BLaER1 treated with 17β-estradiol and CSF1 and Interleukin-3, amounts not matched to agents 10 nM and 100 nM (cell line): Measurements from ENCODE around the gene ZC3H12C.
A peak's percentile ranks its signal among the peaks of the same experiment; 100 is the strongest.

Experiments used
- H3K27ac ChIP-seq, 11 experiments: shearing (Covaris generic); formaldehyde crosslinking; 2 replicates each; pipeline ENCODE4 v1.8.1; 2022
- H3K27me3 ChIP-seq, 11 experiments: shearing (Covaris generic); formaldehyde crosslinking; 2 replicates each; pipeline ENCODE4 v1.8.1; 2022
- H3K36me3 ChIP-seq, 11 experiments: shearing (Covaris generic); formaldehyde crosslinking; 2 replicates each; pipeline ENCODE4 v1.8.1; 2022
- H3K4me1 ChIP-seq, 10 experiments: shearing (Covaris generic); formaldehyde crosslinking; 2 replicates each; pipeline ENCODE4 v1.8.1; 2022
- H3K4me2 ChIP-seq, 11 experiments: shearing (Covaris generic); formaldehyde crosslinking; 2 replicates each; pipeline ENCODE4 v1.8.1; 2022
- H3K4me3 ChIP-seq, 10 experiments: shearing (Covaris generic); formaldehyde crosslinking; 2 replicates each; pipeline ENCODE4 v1.8.1; 2022
- H3K9ac ChIP-seq, 11 experiments: shearing (Covaris generic); formaldehyde crosslinking; 2 replicates each; pipeline ENCODE4 v1.8.1; 2022
- H3K9me3 ChIP-seq, 11 experiments: shearing (Covaris generic); formaldehyde crosslinking; replicated peaks in 1 of 11; 2 replicates each; pipeline ENCODE4 v1.8.1; 2022
- H4K20me1 ChIP-seq, 11 experiments: shearing (Covaris generic); formaldehyde crosslinking; 2 replicates each; pipeline ENCODE4 v1.8.1; 2022
- Cebpa-rat ChIP-seq, 11 experiments: shearing (Covaris generic); IDR thresholded peaks; 2 replicates each; pipeline ENCODE4 v1.8.1; 2022

ZC3H12C gene

GRCh38 chr11:110100476-110101240, 7.5 kb downstream of the ZC3H12C start:
- peaks cover 0 to 50% (median 41%) of the 10 kb centered on the region in 11 experiments; a peak in 19 of 22 replicates for H3K36me3 ChIP-seq
- no peaks in the 10 kb centered on the region for H3K27me3 ChIP-seq
- TF ChIP-seq Cebpa-rat (IDR thresholded peaks at IDR 0.05): no peak
- no peak overlapping the region; a peak in 1 of 20 replicates for H3K4me3 ChIP-seq
- no peak overlapping the region for H3K4me2 ChIP-seq
- H3K9ac ChIP-seq: no peak overlapping the region
- peaks cover 15 to 57% (median 50%) of the 10 kb centered on the region in 11 experiments; a peak in 21 of 22 replicates for H3K9me3 ChIP-seq
- no peak overlapping the region for H3K27ac ChIP-seq
- peaks cover 1 to 14% (median 6%) of the 10 kb centered on the region in 10 experiments; a peak in 19 of 20 replicates for H3K4me1 ChIP-seq
- H4K20me1 ChIP-seq: peaks cover 0 to 21% (median 4%) of the 10 kb centered on the region in 11 experiments; a peak in 9 of 22 replicates

GRCh38 chr11:110106713-110107274, 13.6 kb downstream of the ZC3H12C start:
- TF ChIP-seq Cebpa-rat (IDR thresholded peaks at IDR 0.05): no peak
- Histone ChIP-seq H3K4me1 (peaks cover 0 to 8% (median 0%) of the 10 kb centered on the region in 10 experiments; a peak in 4 of 20 replicates), H3K4me3 (no peak overlapping the region; a peak in 1 of 20 replicates), H3K4me2 (no peak overlapping the region), H3K9me3 (peaks cover 20 to 62% (median 56%) of the 10 kb centered on the region in 11 experiments), H3K9ac (no peak overlapping the region), H3K36me3 (peaks cover 0 to 64% (median 35%) of the 10 kb centered on the region in 11 experiments; a peak in 19 of 22 replicates), H3K27me3 (no peaks in the 10 kb centered on the region), H3K27ac (no peak overlapping the region), H4K20me1 (peaks cover 0 to 10% (median 0%) of the 10 kb centered on the region in 11 experiments; a peak in 1 of 22 replicates)

- Histone ChIP-seq H3K4me3 (no peak overlapping the region), H3K4me1 (peaks cover 22 to 34% (median 31%) of the 10 kb centered on the region in 10 experiments), H3K27ac (no peak overlapping the region), H3K9ac (no peak overlapping the region), H3K36me3 (peaks cover 0 to 55% (median 24%) of the 10 kb centered on the region in 11 experiments; a peak in 17 of 22 replicates), H4K20me1 (peaks cover 0 to 24% (median 0%) of the 10 kb centered on the region in 11 experiments; a peak in 2 of 22 replicates), H3K9me3 (peaks cover 10 to 26% (median 23%) of the 10 kb centered on the region in 11 experiments), H3K4me2 (no peak overlapping the region), H3K27me3 (no peaks in the 10 kb centered on the region)
- no peak for TF ChIP-seq Cebpa-rat (IDR thresholded peaks at IDR 0.05)
Observed at GRCh38 chr11:110110854-110111253, 17.7 kb downstream of the ZC3H12C start.

DNA sequence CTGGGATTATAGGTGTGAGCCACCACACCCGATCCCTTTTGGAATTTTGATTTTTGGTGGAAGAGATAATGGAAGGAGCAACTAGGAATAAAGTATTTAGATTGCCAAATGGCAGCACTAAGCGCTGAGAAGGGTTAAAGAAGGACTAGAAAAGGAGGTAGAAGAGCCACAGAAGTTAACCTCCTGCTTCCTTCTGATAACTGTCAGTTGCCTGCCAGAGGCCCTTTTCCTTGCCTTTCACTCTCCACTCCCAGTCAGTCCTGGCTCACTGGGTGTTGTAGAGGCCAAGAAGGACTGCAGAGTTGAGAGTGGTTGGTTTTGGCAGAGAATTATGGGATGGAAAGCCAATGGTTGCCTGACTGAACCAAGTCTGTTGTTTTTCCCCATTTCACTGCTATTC, 19.3 kb downstream of the ZC3H12C start:
- Histone ChIP-seq H4K20me1 (peaks cover 0 to 24% (median 0%) of the 10 kb centered on the region in 11 experiments; a peak in 2 of 22 replicates), H3K4me2 (peak overlapping the region in 8 of 11 experiments; percentile 33 to 72 (median 56); a peak in 15 of 22 replicates), H3K9ac (no peak overlapping the region), H3K27me3 (no peaks in the 10 kb centered on the region), H3K36me3 (peaks cover 0 to 43% (median 19%) of the 10 kb centered on the region in 11 experiments; a peak in 16 of 22 replicates), H3K9me3 (peaks cover 0 to 10% (median 7%) of the 10 kb centered on the region in 11 experiments; a peak in 18 of 22 replicates), H3K27ac (peak overlapping the region in 4 of 11 experiments; percentile 5 to 33 (median 16); a peak in 2 of 22 replicates), H3K4me3 (no peak overlapping the region), H3K4me1 (peaks cover 22 to 34% (median 31%) of the 10 kb centered on the region in 10 experiments)
- TF ChIP-seq Cebpa-rat (IDR thresholded peaks at IDR 0.05): no peak

DNA sequence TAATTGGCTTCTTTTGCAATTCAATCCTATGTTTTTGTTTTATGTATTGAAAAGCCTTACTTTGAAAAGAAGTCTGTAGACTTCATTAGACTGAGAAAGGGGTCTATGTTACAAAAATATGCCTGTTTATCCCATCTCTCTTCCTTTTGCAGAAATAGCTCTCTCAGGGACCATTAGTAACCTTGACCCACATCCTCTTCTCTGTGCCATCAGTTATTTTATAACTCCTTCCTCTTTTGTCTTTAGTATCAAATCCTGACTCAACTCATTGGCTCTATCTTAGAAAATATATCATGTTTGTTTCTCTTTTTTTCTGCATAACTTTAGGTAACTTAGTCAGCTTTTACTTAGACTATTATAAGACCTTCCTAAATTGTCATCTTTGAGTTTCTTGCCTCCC, 20.3 kb downstream of the ZC3H12C start:
- H3K9ac ChIP-seq: no peak overlapping the region

DNA sequence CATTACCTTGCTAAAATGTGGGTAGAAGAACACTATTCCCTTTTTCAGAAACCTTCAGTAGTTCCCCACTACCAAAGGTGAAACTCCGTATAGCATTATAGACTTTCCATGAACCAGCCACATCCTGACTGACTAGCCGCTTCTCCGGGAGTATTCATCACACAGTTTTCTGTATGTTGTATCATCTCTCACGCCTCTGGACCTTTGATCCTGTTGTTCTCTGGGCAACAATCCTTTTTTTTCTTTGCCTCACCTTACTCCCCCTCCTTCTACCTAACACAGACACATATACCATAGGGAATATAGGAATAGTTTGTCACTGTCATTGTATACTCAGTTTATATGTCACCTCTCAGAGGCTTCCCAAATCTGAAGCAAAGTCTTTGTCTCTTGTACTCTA, 20.8 kb downstream of the ZC3H12C start:
- no peak for TF ChIP-seq Cebpa-rat (IDR thresholded peaks at IDR 0.05)
- Histone ChIP-seq H3K36me3 (peaks cover 0 to 45% (median 16%) of the 10 kb centered on the region in 11 experiments; a peak in 14 of 22 replicates), H3K9ac (no peak overlapping the region), H3K9me3 (no peaks in the 10 kb centered on the region), H4K20me1 (peaks cover 0 to 24% (median 0%) of the 10 kb centered on the region in 11 experiments; a peak in 3 of 22 replicates), H3K27me3 (no peaks in the 10 kb centered on the region), H3K4me1 (peaks cover 22 to 34% (median 31%) of the 10 kb centered on the region in 10 experiments), H3K4me2 (peak overlapping the region; percentile 10 to 72 (median 54); a peak in 20 of 22 replicates), H3K27ac (peak overlapping the region in 8 of 11 experiments; percentile 3 to 54 (median 28); a peak in 12 of 22 replicates), H3K4me3 (no peak overlapping the region)

More for the DNA sequence above, 20.3 kb downstream of the ZC3H12C start:
- no peaks in the 10 kb centered on the region for H3K27me3 ChIP-seq
- no peak for TF ChIP-seq Cebpa-rat (IDR thresholded peaks at IDR 0.05)
- peak overlapping the region in 8 of 11 experiments; percentile 3 to 54 (median 28); a peak in 12 of 22 replicates for H3K27ac ChIP-seq
- peak overlapping the region; percentile 10 to 72 (median 54); a peak in 20 of 22 replicates for H3K4me2 ChIP-seq
- no peak overlapping the region for H3K4me3 ChIP-seq
- H4K20me1 ChIP-seq: peaks cover 0 to 24% (median 0%) of the 10 kb centered on the region in 11 experiments; a peak in 2 of 22 replicates
- peaks cover 22 to 34% (median 31%) of the 10 kb centered on the region in 10 experiments for H3K4me1 ChIP-seq
- no peaks in the 10 kb centered on the region; a peak in 1 of 22 replicates for H3K9me3 ChIP-seq
- peaks cover 0 to 40% (median 16%) of the 10 kb centered on the region in 11 experiments; a peak in 14 of 22 replicates for H3K36me3 ChIP-seq

GRCh38 chr11:110119317-110119716, 26.1 kb downstream of the ZC3H12C start:
- no peaks in the 10 kb centered on the region for H3K27me3 ChIP-seq
- peaks cover 0 to 38% (median 17%) of the 10 kb centered on the region in 11 experiments; a peak in 16 of 22 replicates for H3K36me3 ChIP-seq
- no peak overlapping the region for H3K9ac ChIP-seq
- H3K27ac ChIP-seq: no peak overlapping the region
- H3K4me1 ChIP-seq: peaks cover 0 to 11% (median 7%) of the 10 kb centered on the region in 10 experiments; a peak in 12 of 20 replicates
- TF ChIP-seq Cebpa-rat (IDR thresholded peaks at IDR 0.05): no peak
- no peak overlapping the region for H3K4me3 ChIP-seq
- H3K4me2 ChIP-seq: no peak overlapping the region
- peaks cover 0 to 5% (median 0%) of the 10 kb centered on the region in 11 experiments; a peak in 2 of 22 replicates for H3K9me3 ChIP-seq
- H4K20me1 ChIP-seq: peaks cover 0 to 10% (median 0%) of the 10 kb centered on the region in 11 experiments; a peak in 3 of 22 replicates

DNA sequence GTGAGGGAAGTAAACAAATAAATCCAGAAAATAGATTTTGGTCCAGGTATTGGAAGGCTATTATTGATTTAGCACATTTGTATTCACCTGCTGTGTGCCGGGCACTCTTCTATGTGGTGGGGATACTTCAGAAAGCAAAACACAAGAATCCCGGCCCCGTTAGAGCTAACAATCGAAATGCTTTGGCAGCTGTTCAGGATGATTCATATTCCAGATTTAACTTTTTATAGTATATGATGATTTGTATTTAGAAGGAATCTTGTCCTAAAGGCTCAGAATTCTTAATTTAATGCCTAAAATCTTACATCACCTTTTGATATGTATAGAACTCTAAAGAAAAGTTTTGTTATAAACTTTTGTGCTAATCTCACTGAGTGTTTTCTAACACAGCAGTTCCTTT, 28.0 kb downstream of the ZC3H12C start:
- Histone ChIP-seq H4K20me1 (peaks cover 0 to 10% (median 0%) of the 10 kb centered on the region in 11 experiments; a peak in 2 of 22 replicates), H3K4me2 (no peak overlapping the region), H3K9ac (no peak overlapping the region)

More for the DNA sequence above, 28.0 kb downstream of the ZC3H12C start:
- Histone ChIP-seq H3K4me1 (no peaks in the 10 kb centered on the region), H3K27ac (no peak overlapping the region), H3K36me3 (peaks cover 0 to 31% (median 9%) of the 10 kb centered on the region in 11 experiments; a peak in 16 of 22 replicates), H3K4me3 (no peak overlapping the region), H3K27me3 (no peaks in the 10 kb centered on the region), H3K9me3 (peaks cover 0 to 11% (median 0%) of the 10 kb centered on the region in 11 experiments; a peak in 5 of 22 replicates)
- TF ChIP-seq Cebpa-rat (IDR thresholded peaks at IDR 0.05): no peak
